Measurements from ENCODE around the gene MIPOL1.
"Not testable (repeated sequence)": the region's sequence is repeated elsewhere in the genome, so short reads cannot be mapped to it uniquely, and the experiment has no call there.

The MIPOL1 gene

DNA sequence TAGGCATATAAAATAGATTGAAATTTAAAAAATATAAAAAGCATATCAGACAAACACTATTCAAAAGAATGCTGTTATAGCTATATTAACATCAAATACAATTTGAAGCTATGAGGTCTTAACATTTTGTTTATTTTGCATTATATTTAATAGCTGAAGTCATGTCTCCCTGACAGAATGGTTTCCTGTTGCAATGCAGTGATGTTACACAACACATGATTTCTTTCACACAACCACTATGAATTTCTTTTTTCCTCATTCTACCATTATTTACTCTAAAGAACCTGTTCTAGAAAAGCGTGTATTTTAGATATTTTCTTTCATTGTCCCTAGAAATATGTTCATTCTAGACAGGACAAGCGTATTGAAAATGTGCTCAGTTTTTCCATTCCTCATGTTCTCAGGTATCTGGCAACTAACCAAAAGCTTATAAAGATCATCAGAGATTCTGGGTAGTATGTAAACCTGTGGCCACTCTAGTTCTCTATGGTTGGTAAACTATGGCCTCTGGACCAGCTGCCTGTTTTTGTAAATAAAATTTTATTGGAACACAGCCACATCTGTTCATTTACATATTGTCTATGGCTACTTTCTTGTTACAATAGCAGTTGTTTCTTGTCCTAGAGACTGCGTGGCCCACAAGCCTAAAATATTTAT lies 213.5 kb downstream of the MIPOL1 start:
- DNase-seq = no peak

DNA sequence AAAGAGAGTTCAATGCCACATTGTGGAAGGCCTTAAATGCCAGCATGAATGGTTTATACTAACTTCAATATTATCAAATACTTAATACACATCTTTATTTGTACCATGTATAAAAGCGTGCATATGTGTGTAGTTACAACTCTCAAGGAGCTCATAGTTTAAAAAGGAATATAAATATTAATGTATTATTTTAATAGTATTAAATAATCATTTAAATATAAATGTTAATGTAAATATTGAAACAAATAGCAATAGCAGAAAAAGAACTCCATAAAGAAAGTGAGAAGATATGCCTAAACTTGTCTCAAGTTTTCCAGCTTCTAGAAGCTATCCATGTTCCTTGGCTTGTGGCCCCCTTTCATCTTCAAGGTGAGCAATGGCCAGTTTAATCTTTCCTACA lies 215.3 kb downstream of the MIPOL1 start:
- DNase-seq = no peak

DNA sequence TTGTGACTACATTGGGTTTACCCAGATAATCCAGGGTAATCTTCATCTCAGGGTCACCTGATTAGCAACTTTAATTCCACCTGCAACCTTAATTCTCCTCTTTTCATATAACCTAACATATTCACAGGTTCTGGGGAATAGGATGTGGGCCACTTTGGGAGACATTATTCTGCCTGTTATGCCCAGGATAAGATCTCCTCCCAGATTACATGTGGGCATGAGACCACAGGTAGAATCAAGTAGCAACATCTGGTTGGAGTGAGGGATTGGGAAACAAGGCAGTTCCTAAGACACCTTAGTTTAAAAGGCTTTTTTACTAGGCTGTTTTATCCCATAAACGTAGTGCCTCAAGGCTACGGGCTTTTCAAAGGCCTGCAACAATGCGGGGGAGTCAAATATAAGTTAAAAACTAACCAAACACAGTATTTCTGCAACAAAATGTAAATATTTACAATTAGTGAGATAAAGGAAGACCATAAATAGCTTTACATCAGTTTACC lies 215.8 kb downstream of the MIPOL1 start:
- DNase-seq = no peak

DNA sequence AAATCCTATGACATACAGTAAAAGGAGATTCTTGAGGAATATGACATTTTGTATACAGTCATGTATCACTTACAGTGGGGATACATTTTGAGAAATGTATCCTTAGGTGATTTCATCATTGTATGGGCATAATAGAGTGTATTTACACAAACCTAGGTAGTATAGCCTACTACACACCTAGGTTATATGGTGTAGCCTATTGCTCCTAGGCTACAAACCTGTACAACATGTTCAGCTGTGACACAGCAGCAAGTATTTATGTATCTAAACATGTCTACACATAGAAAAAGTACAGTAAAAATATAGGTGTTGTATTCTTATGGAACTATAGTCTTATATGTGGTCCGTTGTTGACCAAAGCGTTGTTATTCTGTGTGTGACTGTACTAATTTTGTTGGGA lies 218.5 kb downstream of the MIPOL1 start:
- DNase-seq = no peak

DNA sequence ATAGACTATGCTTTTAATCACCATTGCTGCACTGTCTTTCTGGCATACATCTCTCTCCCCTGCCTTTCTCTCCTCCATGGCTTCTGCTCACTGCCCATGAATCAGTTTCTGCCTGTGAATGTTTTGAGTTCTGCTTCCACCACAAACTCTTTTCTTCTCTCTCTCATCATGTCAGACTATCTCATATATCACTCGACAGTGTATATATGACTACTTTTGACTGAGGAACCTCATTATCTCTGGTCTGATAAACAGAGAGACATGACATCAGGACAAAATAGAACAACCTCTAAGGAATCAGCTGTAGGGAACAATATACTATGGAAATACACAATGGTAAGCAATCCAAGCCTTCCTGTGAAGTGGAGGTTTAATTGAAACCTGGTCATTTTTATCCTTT lies 219.4 kb downstream of the MIPOL1 start:
- no peak for DNase-seq

DNA sequence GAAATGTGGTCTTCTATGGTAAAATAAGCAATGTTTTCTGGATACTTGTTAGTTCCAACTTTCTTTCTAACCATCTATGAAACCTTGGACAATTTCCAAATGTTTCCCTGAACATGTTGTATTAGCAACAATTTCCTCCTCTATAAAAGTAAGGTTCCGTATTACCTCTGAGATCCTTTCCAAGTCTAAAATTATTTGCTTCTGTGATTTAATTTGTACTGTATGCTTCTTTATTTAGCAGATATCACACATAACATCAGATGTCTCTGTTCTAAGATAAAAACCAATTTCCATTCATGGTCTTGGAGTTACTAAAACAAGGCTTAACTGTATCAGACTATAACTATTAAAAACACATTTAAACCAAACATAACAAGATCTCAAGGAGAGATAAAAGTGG lies 220.1 kb downstream of the MIPOL1 start:
- DNase-seq = no peak

DNA sequence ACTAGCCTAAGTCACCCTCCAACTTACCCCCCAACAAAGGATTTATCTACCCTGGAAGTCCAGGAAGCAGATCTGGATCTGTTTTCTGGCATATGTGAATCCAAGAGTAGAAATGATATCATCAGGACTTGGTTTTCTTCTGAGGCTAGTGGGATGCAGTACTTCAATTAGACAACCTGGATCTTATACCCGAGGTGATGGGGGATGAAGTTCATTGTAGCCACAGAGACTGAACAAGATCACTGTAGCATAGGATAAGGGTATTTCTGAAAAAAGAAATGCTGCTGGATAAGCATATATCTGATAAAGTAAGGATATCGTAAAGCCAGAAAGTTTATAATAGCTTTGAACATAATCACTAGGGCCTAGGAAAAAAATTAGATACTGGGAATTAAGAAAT lies 222.9 kb downstream of the MIPOL1 start:
- no peak for DNase-seq

DNA sequence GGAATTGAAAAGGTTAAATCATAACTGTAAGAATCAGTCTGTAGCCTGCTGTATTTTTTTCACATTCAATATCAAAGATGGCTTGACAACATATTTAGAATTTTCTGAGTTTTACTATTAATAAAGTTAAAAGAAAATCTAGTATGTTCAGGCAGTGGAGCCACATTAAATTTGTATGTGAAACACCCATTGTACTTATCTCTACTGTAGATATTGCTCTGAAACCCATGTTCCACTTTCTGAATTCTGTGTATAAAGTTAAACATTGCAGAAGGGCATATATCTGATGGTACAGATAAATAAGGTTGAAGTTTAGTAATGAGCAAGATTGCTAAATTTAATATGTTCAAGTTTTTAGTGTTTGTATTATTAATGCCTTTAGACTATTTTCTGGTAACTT lies 224.6 kb downstream of the MIPOL1 start:
- no peak for DNase-seq

DNA sequence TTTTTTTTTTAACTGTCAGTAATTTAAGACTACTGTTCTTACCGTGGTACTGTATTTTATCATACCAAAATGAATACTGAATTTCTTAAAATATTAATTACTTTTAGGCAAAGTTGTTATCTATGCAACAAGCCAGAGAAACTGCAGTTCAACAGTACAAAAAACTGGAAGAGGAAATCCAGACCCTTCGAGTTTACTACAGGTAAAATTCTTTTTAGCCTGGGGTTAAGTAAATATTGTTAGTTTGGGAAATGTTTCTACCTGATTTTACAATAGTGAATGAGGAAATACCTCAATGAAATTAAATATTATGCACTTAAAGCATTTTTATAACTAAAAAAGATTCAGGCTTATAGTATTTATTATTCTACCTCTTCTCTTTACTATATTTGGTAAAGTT lies 225.0 kb downstream of the MIPOL1 start:
- DNase-seq = no peak

DNA sequence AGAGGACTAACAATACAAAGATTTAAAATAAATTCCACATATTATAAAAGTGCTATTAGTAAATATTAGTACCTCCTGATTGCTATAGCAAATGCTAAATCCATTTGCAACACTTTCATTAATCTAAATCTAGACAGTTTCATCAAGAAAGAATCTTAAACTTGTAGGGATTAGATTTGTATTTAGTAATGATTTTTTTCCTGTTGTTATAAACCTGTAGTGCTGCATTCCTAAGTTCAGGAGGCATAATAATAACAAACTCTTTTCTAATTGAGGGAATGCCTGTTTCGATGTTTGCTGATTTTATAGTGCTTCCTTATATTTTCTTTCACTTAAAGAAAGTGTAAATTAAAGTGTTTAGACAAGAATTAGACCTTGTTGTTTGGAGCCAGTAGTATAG lies 231.2 kb downstream of the MIPOL1 start:
- DNase-seq = no peak

DNA sequence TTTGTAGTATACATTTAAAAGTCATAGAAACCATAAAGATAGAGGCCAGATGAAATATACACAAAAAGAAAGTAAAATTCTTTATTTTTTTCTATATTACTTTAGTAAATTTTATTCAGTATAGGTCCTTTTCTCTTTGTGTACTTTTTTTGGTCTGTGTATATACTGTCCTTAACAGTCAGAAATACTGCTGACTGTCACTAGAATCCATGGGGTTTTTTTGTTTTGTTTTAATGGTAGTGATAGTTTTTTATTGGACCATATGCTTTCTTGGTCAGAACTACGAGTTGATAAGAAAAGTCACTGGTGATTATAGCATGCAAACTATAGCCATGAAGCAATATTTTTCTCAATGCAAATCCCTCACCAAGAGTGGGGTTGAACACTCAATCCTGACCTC lies 231.9 kb downstream of the MIPOL1 start:
- no peak for DNase-seq

DNA sequence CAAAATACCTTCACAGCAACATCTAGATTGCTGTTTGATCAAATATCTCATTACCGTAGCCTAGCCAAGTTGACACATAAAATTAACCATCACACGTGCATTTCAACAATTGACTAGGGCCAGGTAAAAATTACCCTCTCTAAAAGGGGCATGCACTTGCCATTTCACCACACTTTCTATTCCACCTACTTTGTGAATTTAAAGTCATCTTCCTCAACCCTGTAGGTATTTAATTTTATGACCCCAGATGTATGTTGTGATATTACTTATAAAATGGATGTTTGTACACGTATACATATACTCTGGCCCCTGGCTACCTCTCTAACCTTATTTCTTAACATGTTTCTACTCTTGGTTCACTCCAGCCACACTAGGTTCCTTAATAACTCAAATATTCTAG lies 237.1 kb downstream of the MIPOL1 start:
- DNase-seq = no peak

DNA sequence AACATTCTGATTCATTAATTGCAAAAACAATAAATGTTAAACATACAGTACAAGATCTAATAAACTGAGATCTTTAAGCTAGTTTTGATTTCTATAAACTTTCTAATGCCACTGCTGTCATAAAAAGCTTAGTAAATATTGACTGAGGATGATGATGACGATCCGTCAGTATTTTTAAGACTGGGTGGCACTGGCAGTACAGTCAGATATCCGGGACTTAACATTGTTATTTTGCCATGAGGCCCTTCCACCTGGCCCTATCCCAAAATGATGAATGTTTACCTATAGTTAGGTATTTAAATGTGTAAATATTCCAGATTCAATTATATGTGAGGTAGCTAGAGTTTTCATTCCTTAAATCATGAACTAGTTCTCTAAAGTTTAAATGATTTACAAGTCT lies 238.8 kb downstream of the MIPOL1 start:
- no peak for DNase-seq

DNA sequence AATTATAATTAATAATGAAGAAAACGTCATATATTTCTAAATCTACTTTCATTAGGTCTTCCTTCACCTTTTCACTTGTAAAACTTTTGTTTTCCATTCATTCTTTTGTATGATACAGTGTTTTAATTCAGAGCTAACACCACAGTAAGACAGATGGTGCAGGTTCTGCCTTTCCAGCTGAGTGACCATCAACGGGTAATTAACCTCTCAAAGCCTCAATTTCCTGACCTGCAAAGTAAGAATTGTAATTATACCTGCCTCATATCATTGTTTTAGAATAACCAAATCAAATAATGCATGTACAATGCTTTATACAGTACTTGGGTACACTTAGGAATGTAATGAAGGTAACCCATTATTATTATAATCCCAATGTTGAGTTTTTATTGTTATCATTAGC lies 239.8 kb downstream of the MIPOL1 start:
- peak; percentile 73 for DNase-seq

DNA sequence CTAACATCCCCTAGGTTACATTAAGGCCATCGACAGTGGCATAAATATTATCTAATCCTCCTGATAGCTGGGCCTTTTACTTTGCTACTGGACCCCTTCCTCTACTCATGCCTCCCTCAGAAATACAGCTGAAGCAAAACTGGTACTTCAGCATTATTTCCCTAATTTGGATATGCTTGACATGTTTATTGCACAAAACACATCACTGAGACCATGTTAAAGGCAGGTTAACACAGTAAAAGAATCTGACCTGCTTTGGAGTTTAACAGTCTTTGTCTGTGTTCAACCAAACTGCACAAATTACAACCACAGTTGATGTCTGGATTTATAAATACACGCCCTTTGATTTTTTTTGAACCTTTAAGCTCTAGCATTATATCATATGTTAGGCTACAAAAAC lies 240.7 kb downstream of the MIPOL1 start:
- DNase-seq = no peak

DNA sequence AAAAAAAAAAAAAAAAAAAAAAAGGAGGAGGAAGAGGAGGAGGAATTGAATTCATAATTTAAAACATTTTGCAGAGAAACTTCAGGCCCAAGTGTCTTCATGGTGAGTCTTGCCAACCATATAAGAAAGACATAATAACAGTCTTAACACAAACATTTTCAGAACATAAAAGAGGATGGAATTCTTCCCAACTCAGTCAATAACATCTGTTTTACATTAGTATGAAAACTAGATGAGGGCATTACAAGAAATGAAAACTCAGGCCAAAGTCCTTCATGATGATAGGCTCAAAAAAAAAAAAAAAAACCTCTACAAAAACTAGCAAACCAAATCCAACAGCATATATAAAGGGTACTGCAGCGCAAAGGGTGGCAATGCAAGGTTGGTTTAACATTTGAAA lies 245.7 kb downstream of the MIPOL1 start:
- DNase-seq = no peak

DNA sequence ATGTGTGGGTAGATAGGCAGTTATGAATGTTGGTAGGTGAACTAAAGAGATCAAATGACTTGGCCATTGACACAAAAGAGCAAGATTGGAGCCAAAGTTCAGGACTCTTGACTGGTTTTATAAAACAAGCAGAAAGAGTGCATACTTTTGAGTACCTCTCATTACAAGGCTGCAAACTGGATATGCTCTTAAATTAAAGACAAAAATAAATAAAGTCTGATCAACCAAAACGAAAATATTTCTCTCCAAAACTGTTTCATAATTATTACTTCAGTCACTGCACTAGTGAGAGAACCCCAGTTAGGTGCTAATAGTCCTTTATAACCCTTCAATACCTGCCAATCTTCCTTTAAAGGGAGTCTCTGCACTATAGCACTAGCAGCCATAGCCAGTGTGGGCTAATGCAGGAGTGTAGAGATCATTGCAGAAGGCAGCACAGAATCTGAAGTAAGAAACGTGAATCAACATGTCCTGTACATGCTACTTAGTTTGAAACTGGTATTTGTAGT lies 250.2 kb downstream of the MIPOL1 start:
- DNase-seq = no peak

DNA sequence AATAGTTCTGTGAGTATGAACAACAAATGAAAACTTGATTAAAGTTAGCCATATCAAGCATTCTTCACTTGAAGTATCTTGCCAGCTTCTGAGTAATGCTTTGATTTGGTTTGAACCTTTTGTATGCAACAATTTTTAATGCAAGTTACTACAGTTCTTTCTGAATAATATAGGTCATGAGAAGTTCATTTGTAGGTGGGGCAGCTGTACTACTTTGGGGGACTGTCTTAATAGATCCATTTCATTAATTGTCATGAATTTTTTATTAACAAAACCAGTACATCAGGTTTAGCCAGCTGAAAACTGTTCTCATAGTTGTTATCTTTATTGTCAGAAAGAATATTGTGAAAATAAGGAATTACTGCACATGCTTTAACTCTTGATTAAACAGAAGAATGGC lies 254.6 kb downstream of the MIPOL1 start:
- no peak for DNase-seq

DNA sequence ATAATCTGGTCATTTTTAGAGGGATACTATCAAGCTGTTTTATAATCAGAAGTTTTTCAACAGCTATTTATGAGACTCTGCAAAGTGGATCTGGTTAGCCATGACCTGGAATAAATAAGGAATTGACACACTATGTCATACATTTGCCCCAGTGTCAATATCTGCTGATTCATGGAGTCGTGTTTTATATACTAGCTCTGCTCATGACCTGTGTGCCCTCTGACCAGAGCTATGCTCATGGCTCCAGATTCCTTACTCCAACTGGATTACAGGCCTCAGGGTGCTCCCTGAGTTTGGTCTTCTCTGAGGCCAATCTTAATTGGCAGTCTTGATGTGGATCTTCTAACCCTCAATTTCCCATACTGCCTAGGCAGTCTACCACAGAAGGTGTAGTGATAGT lies 256.2 kb downstream of the MIPOL1 start:
- no peak for DNase-seq

DNA sequence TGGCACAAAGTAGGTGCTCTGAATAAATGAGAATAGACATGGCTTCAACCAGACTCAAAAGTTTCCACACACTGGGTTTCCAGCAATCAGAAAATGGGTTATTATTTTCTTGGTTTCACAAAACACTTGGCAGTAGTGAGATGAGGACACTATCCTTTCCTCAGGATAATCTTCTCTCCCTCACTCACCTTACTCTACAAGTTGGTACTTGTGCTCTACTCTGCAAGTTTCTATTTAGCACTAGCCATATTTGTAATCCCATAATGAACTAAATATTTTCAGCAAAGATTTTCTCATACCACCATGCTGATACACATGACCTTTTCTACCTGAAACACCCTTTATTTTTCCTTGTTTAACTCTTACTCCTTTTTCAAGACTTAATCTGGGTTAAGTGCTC lies 259.6 kb downstream of the MIPOL1 start:
- DNase-seq = no peak

DNA sequence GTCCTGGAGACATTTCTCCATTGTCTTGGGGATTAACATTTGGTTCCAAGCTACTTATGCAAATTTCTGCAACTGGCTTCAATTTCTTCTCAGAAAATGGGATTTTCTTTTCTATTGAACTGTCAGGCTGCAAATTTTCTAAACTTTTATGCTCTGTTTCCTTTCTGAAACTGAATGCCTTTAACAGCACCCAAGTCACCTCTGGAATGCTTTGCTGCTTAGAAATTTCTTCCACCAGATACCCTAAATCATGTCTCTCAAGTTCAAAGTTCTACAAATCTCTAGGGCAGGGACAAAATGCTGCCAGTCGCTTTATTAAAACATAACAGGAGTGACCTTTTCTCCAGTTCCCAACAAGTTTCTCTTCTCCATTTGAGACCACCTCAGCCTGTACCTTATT lies 264.7 kb downstream of the MIPOL1 start:
- DNase-seq = not testable (repeated sequence)

DNA sequence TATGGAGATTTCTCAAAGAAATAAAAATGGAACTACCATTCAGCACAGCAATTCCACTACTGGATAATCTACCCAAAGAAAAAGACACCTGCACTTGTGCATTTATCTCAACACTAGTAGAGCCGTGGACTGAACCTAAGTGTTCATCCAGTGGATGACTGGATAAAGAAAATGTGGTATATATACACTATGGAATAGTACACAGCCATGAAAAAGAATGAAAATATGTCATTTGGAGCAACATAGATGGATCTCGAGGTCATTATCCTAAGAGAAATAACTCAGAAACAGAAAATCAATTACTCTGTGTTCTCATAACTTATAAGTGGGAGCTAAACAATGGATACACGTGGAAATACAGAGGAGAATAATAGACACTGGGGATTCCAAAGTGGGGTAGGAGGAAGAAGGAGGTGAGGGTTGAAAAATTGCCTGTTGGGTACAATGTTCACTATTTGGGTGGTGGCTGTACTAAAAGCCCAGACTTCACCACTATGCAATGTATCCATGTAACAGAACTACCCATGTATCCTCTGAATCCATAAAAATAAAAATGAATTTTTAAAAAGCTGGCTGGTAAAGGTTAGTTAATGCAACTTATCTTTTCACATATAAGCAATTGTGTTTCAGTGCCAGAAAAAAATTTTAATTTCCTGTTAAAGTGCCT lies 266.6 kb downstream of the MIPOL1 start:
- no peak for DNase-seq

DNA sequence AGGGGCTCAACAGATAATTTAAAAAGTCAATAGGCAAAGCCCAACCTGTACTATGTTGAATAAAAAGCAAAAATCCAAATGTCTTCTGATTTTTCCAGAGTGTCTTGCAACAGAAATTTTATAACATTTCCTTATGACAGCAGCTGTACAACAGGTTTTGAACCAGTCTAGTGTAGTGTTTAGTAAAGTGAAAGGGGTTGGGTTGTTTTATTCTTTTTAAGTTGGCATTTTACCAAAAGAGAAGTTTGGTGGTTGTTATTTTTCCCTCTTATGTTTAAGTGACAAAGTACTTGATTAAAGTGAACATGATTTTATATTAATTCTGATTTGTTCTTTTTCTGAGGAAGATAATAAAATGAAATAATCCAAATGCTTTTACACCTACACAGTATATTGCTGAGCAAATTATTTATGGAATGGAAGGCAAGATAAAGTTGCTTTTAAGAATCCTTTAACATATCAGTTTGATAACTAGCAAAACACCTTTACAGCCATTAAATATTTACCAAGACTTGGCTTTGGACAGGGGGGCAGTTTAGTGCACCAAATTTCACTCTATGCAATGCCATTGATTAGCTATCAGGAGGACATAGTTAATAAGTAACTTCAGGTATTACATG lies 268.4 kb downstream of the MIPOL1 start:
- DNase-seq = no peak

DNA sequence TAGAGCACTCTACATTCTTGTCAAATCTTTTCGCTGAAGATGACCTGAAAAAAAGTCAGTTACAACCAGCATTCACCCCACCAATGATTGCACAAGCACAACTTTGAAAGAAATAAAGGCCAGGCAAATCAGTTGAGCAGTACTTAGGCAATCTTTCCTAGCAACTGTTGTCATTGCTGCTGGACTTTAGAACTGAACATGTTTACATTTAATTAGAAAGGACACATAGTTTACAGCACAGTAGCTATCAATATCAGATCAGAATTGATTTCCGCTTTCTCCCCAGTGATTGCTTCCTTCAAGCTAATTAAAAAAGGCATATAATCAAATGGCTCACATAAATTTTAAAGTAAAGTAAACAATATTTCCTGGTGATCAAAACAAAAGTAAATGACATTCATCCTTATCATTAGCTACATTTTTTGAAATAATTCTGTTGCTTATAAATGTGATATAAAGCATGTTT lies 268.9 kb downstream of the MIPOL1 start:
- DNase-seq = no peak
